ENCODE data around the gene BANP. TPM values are rescaled to one million over a fixed set of nuclear protein-coding genes. Genes with fewer than 3 reads are reported as not detected.
A peak's percentile ranks its signal among the peaks of the same experiment; 100 is the strongest.
"Not testable (repeated sequence)": the region's sequence is repeated elsewhere in the genome, so short reads cannot be mapped to it uniquely, and the experiment has no call there.

The BANP gene
- total RNA-seq, 3 donors from 2014 or later (not counting 1 experiment from before 2014, with no cell fraction given) = 88.8 to 117 (median 117) TPM

GRCh38 chr16:88020516-88020885 lies 69.3 kb downstream of the BANP start:
- 98% methylated on average over 10 of the region's 10 CpGs for WGBS (ENCODE audit: insufficient coverage)
- Mint-ChIP-seq H3K9me3 (no peaks in the 10 kb centered on the region), H3K27ac (peak overlapping the region in 1 of 2 donors; percentile 23), H3K27me3 (ENCODE audit: low read depth in 2 of 2) (no peaks in the 10 kb centered on the region), H3K36me3 (no peaks in the 10 kb centered on the region), H3K4me3 (no peak overlapping the region), H3K4me1 (peaks cover 6 to 10% of the 10 kb centered on the region in 2 donors)
- ATAC-seq (no peak), DNase-seq (no peak)
- intact Hi-C loops (cut with micrococcal nuclease) = no loop called here
- no peak for TF ChIP-seq CTCF (IDR thresholded peaks at IDR 0.05)
- H3K27me3 ChIP-seq (ENCODE audit: control insufficient read depth, insufficient read depth, low read length) = no peaks in the 10 kb centered on the region
- H3K36me3 ChIP-seq (ENCODE audit: control insufficient read depth, insufficient read depth, low read length) = peaks cover 22% of the 10 kb centered on the region
- no peak overlapping the region for H3K4me3 ChIP-seq (ENCODE audit: low read length)
- H3K4me1 ChIP-seq (ENCODE audit: control insufficient read depth, insufficient read depth, low read length) = peaks cover 3% of the 10 kb centered on the region
- no peak overlapping the region for H3K27ac ChIP-seq (ENCODE audit: low read length)
- H3K9me3 ChIP-seq (ENCODE audit: control insufficient read depth, insufficient read depth, low read length) = no peaks in the 10 kb centered on the region

GRCh38 chr16:88021041-88021970 lies 70.1 kb downstream of the BANP start:
- 96% methylated on average over 25 of the region's 26 CpGs for WGBS (ENCODE audit: insufficient coverage)
- H3K27me3 ChIP-seq (ENCODE audit: control insufficient read depth, insufficient read depth, low read length); H3K36me3 Mint-ChIP-seq; H3K9me3 ChIP-seq (ENCODE audit: control insufficient read depth, insufficient read depth, low read length); ATAC-seq; H3K9me3 Mint-ChIP-seq; H3K4me1 ChIP-seq (ENCODE audit: control insufficient read depth, insufficient read depth, low read length); H3K4me3 ChIP-seq (ENCODE audit: low read length); intact Hi-C loops (cut with micrococcal nuclease); H3K27ac Mint-ChIP-seq; H3K4me1 Mint-ChIP-seq; H3K4me3 Mint-ChIP-seq; H3K27ac ChIP-seq (ENCODE audit: low read length); DNase-seq; H3K27me3 Mint-ChIP-seq (ENCODE audit: low read depth in 2 of 2): not testable (repeated sequence)
- H3K36me3 ChIP-seq (ENCODE audit: control insufficient read depth, insufficient read depth, low read length) = peaks cover 23% of the 10 kb centered on the region

- Histone ChIP-seq H3K27me3 (ENCODE audit: control insufficient read depth, insufficient read depth, low read length) (no peaks in the 10 kb centered on the region), H3K27ac (ENCODE audit: low read length) (no peak overlapping the region), H3K4me1 (ENCODE audit: control insufficient read depth, insufficient read depth, low read length) (peaks cover 3% of the 10 kb centered on the region), H3K36me3 (ENCODE audit: control insufficient read depth, insufficient read depth, low read length) (peaks cover 26% of the 10 kb centered on the region), H3K4me3 (ENCODE audit: low read length) (no peak overlapping the region), H3K9me3 (ENCODE audit: control insufficient read depth, insufficient read depth, low read length) (no peaks in the 10 kb centered on the region)
- Mint-ChIP-seq H3K27me3 (ENCODE audit: low read depth in 2 of 2) (no peaks in the 10 kb centered on the region), H3K4me1 (peaks cover 6 to 10% of the 10 kb centered on the region in 2 donors), H3K27ac (peak overlapping the region in 1 of 2 donors; percentile 44), H3K4me3 (no peak overlapping the region), H3K36me3 (no peaks in the 10 kb centered on the region), H3K9me3 (no peaks in the 10 kb centered on the region)
- DNase-seq (no peak), ATAC-seq (no peak)
- no peak for TF ChIP-seq CTCF (IDR thresholded peaks at IDR 0.05)
- WGBS (ENCODE audit: insufficient coverage) = 97% methylated on average over 23 of the region's 23 CpGs
- intact Hi-C loops (cut with micrococcal nuclease) = no loop called here
Observed at GRCh38 chr16:88022076-88023042, 71.1 kb downstream of the BANP start.

GRCh38 chr16:88023366-88023765 lies 72.1 kb downstream of the BANP start:
- Mint-ChIP-seq H3K27me3 (ENCODE audit: low read depth in 2 of 2) (no peaks in the 10 kb centered on the region), H3K27ac (peak overlapping the region in 1 of 2 donors; percentile 44), H3K4me3 (no peak overlapping the region), H3K9me3 (no peaks in the 10 kb centered on the region), H3K36me3 (no peaks in the 10 kb centered on the region), H3K4me1 (peaks cover 6 to 10% of the 10 kb centered on the region in 2 donors)
- no peaks in the 10 kb centered on the region for H3K27me3 ChIP-seq (ENCODE audit: control insufficient read depth, insufficient read depth, low read length)
- no peak overlapping the region for H3K27ac ChIP-seq (ENCODE audit: low read length)
- no peaks in the 10 kb centered on the region for H3K9me3 ChIP-seq (ENCODE audit: control insufficient read depth, insufficient read depth, low read length)
- intact Hi-C loops (cut with micrococcal nuclease) = no loop called here
- no peak for TF ChIP-seq CTCF (IDR thresholded peaks at IDR 0.05)
- no peak for DNase-seq
- H3K4me1 ChIP-seq (ENCODE audit: control insufficient read depth, insufficient read depth, low read length) = peaks cover 3% of the 10 kb centered on the region
- 96% methylated on average over 9 of the region's 12 CpGs for WGBS (ENCODE audit: insufficient coverage)
- peaks cover 24% of the 10 kb centered on the region for H3K36me3 ChIP-seq (ENCODE audit: control insufficient read depth, insufficient read depth, low read length)
- ATAC-seq = no peak
- no peak overlapping the region for H3K4me3 ChIP-seq (ENCODE audit: low read length)
